Astrocyte of the cerebellum (primary cell): Measurements from ENCODE around the gene TBXA2R.

Experiments used
- DNase-seq: peaks from one replicate; pipeline ENCODE4 v3.0.0-alpha.2; 2011; ENCODE audit warnings: low read depth
- H3K4me3 ChIP-seq: 2 replicates; pipeline ENCODE4 v1.5.1; 2011; ENCODE audit warnings: mild to moderate bottlenecking, low read depth, low read length, moderate library complexity
- CTCF ChIP-seq: IDR thresholded peaks from 2 replicates; pipeline ENCODE4 v1.5.1; 2012; ENCODE audit warnings: low read length, low read depth, moderate library complexity, mild to moderate bottlenecking; ENCODE audit errors: missing control alignments
- in situ Hi-C: cut with HindIII; loops from 2 replicates; pipeline ENCODE4 v1.10.0; 2017; ENCODE audit warnings: low sequenced_read_pairs

The TBXA2R gene

GRCh38 chr19:3625996-3626472 is 19.4 kb upstream of the TBXA2R start:
- in situ Hi-C loops = no loop called here
- no peak for TF ChIP-seq CTCF
- no peak for DNase-seq

GRCh38 chr19:3623716-3624115 is 17.0 kb upstream of the TBXA2R start:
- no peak overlapping the region for H3K4me3 ChIP-seq
- in situ Hi-C loops = loop anchor here (5.0 kb wide), 2 partner anchors 46 to 86 kb away; partner anchors contain the start of gene TEKTIP1
- no peak for TF ChIP-seq CTCF
- DNase-seq = no peak

More at GRCh38 chr19:3625996-3626472, 19.4 kb upstream of the TBXA2R start:
- peak overlapping the region; percentile 94 for H3K4me3 ChIP-seq

DNA sequence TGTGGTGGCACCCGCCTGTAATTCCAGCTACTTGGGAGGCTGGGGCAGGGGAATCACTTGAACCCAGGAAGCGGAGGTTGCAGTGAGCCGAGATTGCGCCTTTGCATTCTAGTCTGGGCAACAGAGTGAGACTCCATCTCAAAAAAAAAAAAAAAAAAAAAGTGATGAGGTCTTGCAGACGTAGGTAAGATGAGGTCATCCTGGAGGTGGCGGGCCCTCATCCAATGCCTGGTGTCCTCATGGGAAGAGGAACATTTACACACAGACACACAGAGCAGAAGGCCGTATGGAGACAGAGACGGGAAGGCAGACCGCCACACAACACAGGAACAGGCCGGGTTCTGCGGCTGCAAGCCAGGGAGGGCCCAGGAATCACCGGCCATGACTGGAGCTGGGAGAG is 15.5 kb upstream of the TBXA2R start:
- no peak overlapping the region for H3K4me3 ChIP-seq
- in situ Hi-C loops = loop anchor here (5.0 kb wide), 2 partner anchors 45 to 85 kb away; partner anchors contain the start of gene TEKTIP1
- no peak for DNase-seq

DNA sequence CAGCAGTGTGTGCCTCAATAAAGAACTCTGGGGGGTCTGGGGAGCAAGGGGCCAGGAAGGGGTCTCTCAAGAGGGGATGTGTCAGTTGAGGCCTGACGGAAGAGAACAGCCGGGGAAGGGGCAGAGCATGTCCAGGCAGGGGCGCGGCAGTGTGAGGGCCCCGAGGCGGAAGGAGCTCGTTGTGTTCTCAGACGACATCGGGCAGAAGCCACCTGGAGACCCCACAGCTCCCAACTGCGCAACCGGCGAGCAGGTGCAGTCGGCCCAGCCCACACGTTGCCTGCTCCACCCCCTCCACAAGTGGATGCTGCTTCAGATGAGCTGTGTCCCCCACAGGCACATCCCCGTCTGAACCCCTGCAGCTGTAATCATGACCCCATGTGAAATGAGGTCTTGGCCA is 15.0 kb upstream of the TBXA2R start:
- in situ Hi-C loops = loop anchor here (5.0 kb wide), 2 partner anchors 44 to 84 kb away; partner anchors contain the start of gene TEKTIP1
- no peak for TF ChIP-seq CTCF
- no peak overlapping the region for H3K4me3 ChIP-seq
- DNase-seq = no peak

More for the DNA sequence above, 15.5 kb upstream of the TBXA2R start:
- no peak for TF ChIP-seq CTCF

DNA sequence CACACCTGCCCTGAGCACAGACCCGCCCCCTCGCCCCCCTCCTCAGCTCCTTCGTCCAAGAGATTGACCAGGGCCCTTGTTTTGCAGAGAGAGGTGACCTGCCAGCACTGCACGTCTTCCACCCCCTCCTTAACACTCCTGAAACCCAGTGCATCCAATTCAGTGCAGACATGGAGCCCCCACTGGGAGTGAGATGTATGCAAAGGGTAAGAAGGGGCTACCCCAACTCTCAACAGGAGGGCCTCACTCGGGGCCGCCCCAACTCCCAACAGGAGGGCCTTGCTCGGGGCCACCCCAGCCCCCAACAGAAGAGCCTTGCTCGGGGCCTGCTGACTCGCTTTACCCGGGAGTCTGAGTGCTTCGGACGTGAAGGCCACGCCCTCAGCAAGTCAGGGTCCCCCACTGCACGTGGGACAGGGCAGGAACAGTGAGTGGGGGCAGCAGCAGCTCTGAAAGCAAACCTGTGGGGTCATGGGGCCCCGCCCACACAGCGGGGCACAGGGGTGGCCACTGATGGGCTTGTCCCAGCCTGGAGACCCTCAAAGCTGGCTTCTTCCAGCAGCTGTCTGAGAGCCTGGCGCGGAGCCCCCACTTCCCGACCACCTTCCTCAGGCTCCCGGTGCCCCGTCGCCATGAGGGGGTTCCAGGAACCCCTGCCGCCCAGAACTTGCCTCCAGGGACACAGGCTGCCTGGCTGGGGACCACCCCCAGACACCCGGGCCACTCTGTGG is 14.3 kb upstream of the TBXA2R start:
- in situ Hi-C loops = loop anchor here (5.0 kb wide), 2 partner anchors 44 to 84 kb away; partner anchors contain the start of gene TEKTIP1
- DNase-seq = no peak
- no peak for TF ChIP-seq CTCF
- H3K4me3 ChIP-seq = no peak overlapping the region

- no peak for TF ChIP-seq CTCF
- in situ Hi-C loops = loop anchor here (5.0 kb wide), 2 partner anchors 43 to 83 kb away; partner anchors contain the start of gene TEKTIP1
- no peak for DNase-seq
- H3K4me3 ChIP-seq = no peak overlapping the region
Measured at GRCh38 chr19:3620145-3620816, 13.6 kb upstream of the TBXA2R start.
